GM21526 (cell line): ENCODE measurements around the gene BSDC1.

ENCODE experiments used
- ATAC-seq: cut with Tn5 transposase; IDR thresholded peaks from one replicate; pipeline ENCODE4 v1.9.1; 2021; ENCODE audit warnings: moderate library complexity; ENCODE audit not compliant: unreplicated experiment, low FRiP score

Gene BSDC1

DNA sequence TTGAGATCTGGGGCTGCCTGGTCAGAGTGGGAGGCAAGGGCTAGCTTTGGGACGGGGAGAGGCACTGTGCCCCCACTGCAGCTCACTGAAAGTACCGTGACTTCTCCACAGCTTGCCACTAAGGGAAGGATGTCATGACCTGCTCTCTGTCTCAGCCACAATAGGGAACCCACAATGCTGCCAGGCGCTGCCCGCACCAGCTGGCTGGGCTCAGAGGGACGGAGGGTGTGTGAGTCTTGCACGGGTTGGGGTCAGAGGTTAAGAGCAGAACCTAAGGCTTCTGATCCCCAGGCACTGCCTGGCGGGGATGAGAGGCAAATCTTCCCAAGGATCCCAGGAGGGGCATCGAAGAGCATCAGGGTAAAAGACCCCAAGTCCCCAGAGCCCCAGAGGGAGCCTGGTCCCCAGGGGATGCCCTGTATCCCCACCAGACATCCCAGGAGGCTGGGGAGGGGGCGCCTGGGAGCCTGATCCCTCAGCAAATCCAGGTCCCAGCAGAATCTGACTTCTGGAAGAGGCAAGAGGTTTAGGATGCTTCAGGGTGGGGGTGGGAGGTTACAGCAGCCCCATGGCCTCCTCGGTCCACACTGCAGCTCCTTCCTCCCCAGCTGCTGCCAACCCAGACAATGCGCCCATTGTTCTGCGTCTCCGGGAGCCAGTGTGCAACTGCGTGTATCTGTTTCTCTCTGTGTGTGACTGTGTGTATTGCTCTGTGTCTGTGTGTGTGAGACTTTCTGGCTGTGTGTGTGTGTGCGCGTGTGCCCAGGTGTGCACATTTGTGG is 56.2 kb downstream of the BSDC1 start:
- no peak for ATAC-seq

DNA sequence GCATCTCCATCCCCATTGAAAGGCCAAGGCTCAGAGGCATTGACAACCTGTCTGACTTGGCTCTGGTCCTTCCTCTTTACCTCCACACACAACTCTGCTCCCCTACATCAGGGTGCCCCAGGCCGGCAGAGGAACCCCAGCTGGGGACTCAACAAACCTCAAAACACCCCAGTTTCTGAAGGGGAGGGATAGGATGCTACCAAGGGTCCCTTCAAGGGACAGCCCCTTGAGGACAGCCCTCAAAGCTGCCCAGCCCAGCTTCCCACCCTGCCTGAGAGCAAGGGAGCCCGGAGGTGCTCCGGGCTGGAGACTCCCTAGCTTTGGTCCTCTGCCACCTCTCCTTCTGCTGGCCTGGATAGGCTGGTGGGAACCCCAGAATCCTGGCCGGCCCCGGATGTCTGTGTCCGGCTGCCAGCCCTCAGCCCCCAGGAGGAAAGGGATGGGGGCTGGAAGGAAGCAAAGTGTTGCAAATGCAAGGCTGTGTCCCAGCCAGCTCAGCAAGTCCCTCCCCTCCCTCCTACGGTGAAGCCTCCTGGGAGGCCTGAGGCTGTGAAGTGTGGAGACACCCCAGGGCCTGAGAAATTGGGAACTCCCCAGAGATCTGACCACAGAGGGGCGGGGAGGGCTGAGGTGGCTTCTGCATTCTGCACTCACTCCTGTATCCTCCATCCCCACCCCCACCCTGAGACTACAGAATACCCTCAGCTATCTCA is 57.1 kb downstream of the BSDC1 start:
- ATAC-seq: no peak

DNA sequence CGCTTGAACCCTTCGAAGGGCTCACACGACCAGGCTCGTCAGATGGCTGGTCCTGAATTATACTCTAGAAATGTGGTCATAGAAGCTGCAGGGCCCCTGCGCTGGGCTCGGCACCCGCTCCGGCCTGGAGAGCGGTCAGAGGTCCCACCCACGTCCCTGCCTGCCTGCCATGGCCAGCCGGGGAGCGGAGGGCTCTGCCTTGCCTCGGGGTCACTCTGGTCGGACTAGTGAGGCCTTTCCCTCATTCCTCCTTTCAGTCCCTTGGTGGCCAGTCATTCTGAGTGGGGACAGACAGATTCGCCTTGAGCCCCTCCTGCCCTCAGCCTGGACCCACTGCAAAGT is 57.7 kb downstream of the BSDC1 start:
- no peak for ATAC-seq

DNA sequence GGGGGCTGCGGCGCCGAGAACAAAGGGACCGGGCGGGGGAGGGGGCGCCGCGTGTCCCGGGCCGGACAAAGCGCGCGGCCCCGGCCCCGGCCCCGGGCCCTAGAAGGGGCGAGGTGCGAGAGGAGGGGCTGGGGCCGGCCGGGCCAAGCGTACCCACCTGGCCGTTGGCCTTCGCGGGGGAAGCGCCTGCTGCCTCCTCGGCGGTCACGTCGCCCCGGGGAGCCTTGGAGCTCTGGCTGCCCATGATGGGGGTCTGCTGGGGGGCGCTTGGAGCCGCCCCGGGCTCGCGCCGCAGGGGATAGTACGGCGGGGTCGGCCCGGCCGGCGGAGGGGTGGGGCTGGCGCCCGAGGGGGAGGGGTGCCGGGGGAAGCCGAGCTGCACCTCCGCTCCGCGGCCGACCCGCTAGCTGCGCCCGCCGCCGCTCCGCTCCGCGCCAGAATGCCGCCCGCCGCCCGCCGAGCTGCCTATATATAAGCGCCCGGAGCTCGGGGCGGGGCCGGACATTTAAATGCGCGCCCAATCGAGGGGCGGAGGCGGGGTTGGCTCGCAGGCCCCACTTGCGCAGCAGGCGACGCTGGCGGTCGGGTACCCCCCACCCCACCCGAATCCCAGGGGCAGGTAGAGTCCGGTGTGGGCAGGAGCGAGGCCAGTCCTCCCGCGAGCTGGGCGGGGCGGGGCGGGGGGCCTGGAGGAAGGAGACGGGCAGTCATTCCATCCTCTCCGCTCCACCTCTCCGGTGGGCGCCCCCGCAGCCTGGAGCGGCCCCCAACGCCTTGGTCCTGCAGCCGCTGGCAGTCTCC is 58.3 kb downstream of the BSDC1 start, which contains the start of gene MARCKSL1:
Gene MARCKSL1 (minus strand): TSS at position 444 of the 801 bp plus-strand sequence. CDS start 200 bp downstream, at position 244.
- peak; percentile 44 for ATAC-seq

DNA sequence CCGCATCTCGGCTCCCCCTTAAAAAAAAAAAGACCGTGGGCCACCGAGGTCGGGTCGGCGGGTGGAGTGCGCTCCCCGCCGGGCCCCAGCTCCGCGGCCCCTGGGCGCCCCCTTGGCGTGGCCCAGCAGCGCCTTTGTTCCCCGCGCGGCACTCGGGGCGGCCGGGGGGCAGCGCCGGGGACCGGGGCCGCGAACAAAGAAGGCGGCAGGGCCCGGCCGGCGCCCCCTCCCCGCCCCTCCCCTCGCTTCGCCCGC is 58.8 kb downstream of the BSDC1 start:
- ATAC-seq: no peak

DNA sequence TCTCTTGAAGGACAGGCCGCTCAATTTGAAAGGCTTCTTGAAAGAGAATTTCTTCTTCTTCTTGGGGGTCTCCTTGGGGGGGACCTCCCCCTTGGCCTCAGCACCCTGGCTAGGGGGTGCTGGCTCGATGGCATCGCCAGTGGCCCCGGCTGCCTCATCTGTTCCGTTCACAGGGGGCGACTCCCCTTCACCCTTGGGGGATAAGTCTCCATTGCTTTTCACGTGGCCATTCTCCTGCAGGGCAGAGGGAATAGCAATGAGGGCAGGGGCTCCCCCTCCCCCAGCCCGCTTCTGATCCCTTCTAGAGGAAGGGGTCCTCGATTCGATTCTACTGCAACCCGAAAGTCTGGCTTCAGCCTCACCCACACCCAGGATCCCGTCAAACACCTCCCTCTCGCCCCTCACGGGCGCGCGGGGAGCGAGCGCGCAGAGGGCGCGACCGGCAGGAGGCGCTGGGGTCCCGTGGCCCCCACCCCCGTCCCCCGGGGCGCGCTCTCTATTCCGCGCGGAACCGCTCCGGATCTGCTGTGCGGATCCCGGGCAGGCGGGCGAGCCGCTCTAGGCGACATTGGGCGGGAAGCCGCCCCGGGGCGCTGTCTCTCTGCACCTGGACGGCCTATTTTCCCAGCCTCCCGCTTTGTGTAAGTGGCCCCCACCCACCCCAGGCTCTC is 59.2 kb downstream of the BSDC1 start:
- ATAC-seq: no peak

DNA sequence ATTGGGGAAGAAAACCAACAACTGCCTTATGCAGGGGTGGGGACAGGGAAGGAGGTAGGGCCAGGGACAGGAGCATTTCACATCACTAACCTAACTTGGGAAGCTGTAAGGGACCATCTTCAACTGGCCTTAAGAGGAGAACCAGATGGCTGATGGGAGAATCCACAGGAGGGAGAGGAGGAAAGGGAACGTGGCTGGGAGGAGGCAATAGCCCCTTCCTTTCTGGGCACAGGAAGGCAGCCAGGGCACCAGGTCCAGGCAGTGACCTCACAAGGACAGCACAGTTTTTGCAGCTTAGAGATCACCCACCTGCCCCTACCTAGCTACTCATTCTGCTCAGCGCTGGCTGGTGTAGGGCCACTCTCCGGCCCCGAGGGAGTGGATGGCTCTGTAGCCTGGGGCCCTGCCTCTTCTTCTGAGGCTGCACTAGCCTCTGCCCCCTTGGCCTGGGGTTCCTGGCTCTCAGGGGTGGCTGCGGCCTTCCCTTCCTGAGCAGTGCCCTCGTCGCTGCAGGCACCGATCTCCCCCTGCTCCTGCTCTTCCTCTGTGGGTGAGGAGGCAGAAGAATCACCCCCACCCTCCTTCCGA is 59.9 kb downstream of the BSDC1 start:
- ATAC-seq: no peak

DNA sequence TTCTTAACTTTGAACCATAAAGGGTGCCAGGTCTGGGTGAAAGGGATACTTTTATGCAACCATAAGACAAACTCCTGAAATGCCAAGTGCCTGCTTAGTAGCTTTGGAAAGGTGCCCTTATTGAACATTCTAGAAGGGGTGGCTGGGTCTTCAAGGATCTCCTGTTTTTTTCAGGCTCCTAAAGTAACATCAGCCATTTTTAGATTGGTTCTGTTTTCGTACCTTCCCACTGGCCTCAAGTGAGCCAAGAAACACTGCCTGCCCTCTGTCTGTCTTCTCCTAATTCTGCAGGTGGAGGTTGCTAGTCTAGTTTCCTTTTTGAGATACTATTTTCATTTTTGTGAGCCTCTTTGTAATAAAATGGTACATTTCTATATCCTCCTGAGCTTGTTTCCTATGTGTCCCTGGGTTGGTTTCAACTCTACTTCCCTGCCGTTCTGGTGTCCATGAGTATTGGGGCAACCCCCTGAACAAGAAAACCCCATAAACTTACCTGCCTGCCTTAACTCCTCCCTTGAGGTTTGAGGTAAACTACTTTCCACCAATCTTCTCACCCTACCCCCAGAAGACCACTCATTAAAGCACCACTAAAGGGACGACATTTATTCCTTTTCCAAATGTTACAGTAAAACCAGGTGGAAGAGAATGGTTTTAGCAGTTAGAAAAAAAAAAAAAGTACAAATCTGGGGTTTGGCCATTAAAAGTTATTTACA is 60.8 kb downstream of the BSDC1 start:
- ATAC-seq: no peak

DNA sequence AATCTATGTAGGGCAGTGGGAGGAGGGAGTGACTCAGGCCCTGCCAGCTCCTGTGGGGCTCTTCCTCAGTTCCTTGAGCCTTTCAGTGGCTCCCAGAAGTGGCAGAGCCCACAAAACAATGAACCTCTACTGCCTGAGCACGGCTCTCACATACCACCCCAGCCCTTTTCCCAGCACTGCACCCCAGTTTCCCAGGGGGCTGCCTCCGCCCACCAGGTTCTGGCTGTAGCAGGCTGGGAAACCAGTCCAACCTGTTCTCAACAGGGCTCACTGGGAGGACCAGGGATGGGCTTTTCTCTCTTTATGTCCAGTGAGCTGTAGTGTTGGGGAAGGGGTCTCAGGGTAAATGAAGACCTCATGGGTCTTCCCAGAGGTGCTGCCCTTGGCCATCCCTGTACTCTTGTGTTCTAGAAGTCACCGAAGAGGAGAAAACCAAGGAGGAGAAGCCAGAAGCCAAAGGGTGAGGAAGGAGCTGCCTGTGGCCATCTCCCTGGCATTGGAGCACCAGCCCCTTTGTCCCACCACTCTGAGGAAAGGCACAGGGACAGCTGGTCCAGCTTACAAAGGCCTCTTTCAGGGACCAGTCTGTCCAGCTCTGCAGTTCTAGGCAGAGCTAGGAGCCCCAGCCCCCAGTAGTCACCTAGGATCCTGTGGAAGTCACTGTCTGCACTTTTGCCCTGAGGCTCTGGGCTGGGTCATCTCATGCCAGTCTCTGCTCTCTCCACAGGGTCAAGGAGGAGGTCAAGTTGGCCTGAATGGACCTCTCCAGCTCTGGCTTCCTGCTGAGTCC is 61.8 kb downstream of the BSDC1 start:
- no peak for ATAC-seq

DNA sequence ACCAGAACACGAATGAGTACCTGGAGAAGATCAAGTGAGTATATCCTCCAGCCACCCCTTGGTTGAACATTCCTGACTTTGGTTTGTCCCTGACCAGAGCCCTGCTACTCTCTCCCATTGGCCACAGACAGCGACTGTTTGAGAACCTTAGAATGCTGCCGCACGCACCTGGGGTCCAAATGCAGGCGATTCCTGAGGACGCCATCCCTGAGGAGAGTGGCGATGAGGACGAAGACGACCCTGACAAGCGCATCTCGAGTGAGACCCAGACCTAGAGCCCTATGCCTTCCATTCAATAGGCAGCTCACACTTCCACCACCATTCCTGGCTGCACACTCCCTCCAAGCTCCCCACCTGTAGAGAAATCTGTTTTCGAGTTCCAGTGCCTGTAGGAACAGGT is 62.7 kb downstream of the BSDC1 start:
- ATAC-seq: no peak

DNA sequence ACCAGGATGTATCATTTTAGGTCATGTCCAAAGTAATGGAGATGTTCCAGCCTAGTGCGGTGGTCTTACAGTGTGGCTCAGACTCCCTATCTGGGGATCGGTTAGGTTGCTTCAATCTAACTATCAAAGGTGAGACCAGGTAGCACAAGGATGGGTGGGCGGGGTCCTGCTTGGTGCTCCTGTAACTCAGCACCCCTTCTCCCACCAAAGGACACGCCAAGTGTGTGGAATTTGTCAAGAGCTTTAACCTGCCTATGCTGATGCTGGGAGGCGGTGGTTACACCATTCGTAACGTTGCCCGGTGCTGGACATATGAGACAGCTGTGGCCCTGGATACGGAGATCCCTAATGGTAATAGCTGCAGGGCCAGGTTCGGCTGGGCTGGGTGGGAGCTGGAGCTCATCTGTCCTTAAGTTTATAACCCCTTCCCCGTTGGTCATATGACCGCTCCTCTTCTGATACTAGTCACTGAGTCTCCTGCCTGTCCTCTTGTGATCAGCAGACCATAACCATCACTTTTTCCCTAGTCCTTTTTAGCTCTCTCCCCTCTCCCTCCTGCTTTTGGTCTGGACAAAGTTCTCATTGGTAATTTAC is 63.6 kb downstream of the BSDC1 start:
- no peak for ATAC-seq

DNA sequence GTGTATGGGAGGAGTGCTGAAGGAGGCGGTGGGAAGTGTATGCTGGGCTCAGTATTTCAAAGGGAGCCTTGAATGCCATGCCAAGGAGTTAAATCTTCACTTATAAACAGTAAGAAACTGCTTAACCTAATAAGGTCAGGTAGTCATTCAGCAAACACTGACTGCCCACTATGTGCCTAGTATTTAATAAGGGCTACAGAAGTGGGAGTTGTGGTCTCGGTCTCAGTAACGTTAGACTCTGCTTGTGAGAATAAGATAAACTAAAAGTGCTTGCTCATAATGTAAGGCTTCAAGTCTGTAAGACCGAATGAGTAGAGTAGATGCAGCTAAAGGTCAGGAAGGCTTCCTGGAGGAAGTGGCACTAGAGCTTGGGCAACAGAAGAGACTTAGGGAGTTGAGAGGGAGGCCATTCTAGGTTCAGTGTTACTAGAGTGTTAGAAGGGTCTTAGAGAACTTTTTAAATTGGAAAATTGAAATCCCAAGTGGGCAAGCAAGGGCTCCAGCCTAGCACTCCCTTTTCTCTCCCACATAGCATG is 64.2 kb downstream of the BSDC1 start:
- ATAC-seq: no peak

DNA sequence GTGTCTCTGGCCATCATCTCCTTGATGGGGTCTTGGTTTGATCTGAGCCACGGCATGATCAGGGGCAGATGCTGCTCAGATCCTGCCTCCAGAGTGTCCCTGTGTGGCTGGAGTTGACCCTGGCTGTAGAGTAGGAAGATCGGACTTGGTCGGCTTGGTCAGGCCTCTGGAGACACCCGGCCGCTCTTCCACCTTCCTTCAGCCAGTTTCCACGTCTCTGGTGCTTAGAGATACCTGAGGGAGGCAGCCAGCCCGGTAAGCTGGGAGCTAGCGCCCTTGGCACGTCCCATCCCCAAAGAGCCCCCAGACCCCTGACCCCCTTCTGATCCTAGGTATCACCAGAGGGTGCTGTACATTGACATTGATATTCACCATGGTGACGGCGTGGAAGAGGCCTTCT is 67.0 kb downstream of the BSDC1 start:
- no peak for ATAC-seq

DNA sequence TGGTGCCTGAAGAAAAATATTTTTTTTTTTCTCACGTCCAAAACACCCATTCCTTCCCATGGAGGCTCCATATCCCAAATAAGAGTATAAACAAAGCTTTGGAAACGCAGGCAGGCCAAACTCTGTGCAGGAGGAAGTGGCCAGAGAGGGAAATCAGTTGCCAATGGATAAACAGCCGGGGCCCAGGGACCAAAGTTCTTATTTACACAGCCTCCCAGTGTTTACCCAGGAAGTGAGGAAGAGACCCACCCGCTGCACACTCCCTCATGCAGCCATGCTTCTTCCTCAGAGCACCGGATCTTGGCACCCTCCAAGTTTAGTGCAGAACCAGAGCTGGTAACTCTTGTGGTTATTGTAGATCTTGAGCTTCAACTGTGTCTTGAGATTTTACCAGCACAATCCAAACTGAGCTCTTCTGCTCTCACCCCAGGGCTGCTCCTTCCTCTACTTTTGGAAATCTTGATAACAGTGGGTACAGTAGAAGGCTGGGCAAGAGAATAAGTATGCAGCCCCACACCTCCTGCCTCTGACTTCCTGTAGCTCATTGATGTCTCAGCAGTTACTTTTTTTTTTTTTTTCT is 72.4 kb downstream of the BSDC1 start:
- ATAC-seq: no peak

DNA sequence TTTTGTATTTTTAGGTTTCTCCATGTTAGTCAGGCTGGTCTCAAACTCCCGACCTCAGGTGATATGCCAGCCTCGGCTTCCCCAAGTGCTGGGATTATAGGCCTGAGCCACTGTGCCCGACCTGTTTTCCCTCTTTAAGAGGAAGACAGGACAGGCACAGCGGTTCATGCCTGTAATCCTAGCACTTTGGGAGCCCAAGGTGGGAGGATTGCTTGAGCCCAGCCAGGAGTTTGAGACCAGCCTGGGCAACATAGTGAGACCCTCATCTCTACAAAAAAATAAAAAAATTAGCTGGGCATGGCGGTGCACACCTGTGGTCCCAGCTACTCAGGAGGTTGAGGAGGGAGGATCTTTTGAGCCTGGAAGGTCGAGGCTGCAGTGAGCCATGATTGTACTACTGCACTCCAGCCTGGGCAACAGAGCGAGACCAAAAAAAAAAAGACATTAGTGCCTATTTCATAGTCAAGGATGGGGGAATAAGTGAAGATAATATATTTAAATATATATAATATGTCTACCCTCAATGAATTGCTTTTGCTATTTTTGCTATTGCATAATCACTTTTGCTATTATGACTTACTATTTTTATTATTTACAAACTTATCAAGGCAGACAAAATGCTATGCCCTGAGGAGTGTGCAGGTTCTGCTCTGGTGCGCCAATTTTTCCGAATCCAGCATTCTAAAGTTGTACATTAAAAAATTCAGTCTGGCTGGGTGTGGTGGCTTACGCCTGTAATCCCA is 75.9 kb downstream of the BSDC1 start:
- ATAC-seq: no peak

DNA sequence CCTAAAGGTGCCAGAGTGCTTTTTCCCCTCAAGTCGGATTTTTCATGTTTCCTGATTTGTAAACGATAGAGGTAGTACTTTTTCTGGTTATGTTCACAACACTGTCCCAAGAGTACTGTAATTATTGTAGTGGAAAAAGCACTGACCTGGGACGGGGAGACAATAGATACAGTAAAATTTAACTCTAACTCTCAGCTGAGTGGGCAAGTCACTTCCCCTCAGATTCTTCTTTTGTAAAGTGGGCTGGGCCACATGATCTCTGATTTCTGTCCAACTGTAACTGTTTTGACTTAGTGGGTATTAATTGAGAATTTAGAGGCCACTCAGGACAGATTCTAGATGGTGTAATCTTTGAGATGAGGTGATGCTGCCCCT is 77.4 kb downstream of the BSDC1 start:
- no peak for ATAC-seq
